Liver (tissue), 3 donors: ENCODE results near the gene C4orf54.

ENCODE experiments used
- EGR1 ChIP-seq, 2 donors: IDR thresholded peaks; 2 replicates each; pipeline ENCODE4 v1.6.1; 2016 to 2018; ENCODE audit warnings: antibody characterized with exemption in 2 of 2, low read depth in 2 of 2
- FOXA1 ChIP-seq: IDR thresholded peaks from 2 replicates; pipeline ENCODE4 v1.6.1; 2016; ENCODE audit warnings: antibody characterized with exemption
- FOXA2 ChIP-seq: IDR thresholded peaks from 2 replicates; pipeline ENCODE4 v1.6.1; 2016; ENCODE audit warnings: antibody characterized with exemption
- GABPA ChIP-seq, 2 donors: IDR thresholded peaks in 1 of 2; conservative IDR thresholded peaks in 1 of 2; 2 replicates each; pipeline ENCODE4 v1.6.1; 2016; ENCODE audit warnings: antibody characterized with exemption in 2 of 2, mild to moderate bottlenecking in 1 of 2, moderate library complexity in 1 of 2
- HNF4A ChIP-seq, 2 donors: conservative IDR thresholded peaks; 2 replicates each; pipeline ENCODE4 v1.6.1; 2016; ENCODE audit warnings: antibody characterized with exemption in 2 of 2, mild to moderate bottlenecking in 2 of 2
- JUND ChIP-seq, 2 donors: IDR thresholded peaks; 2 replicates each; pipeline ENCODE4 v1.6.1; 2016; ENCODE audit warnings: antibody characterized with exemption in 2 of 2
- RAD21 ChIP-seq, 2 donors: IDR thresholded peaks; 2 replicates each; pipeline ENCODE4 v1.6.1; 2016; ENCODE audit warnings: antibody characterized with exemption in 2 of 2, mild to moderate bottlenecking in 2 of 2
- RXRA ChIP-seq, 2 donors: IDR thresholded peaks; 2 replicates each; pipeline ENCODE4 v1.6.1; 2017 to 2018; ENCODE audit warnings: antibody characterized with exemption in 2 of 2, mild to moderate bottlenecking in 1 of 2
- SP1 ChIP-seq: IDR thresholded peaks from 2 replicates; pipeline ENCODE4 v1.6.1; 2018; ENCODE audit warnings: antibody characterized with exemption, mild to moderate bottlenecking
- TAF1 ChIP-seq: conservative IDR thresholded peaks from 2 replicates; pipeline ENCODE4 v1.6.1; 2016; ENCODE audit warnings: antibody characterized with exemption, mild to moderate bottlenecking
- YY1 ChIP-seq: IDR thresholded peaks from 2 replicates; pipeline ENCODE4 v1.6.1; 2016; ENCODE audit warnings: antibody characterized with exemption, mild to moderate bottlenecking
- TF ChIP-seq, protein P1 (sequence below): fragments of 150-350 bp; IDR thresholded peaks from 2 replicates; pipeline ENCODE4 v1.5.1; 2017; ENCODE audit warnings: improper control_type of control experiment, low read depth, low read length; ENCODE audit not compliant: missing input control
- TF ChIP-seq, protein P2 (sequence below): IDR thresholded peaks from 2 replicates; pipeline ENCODE4 v1.6.1; 2016; ENCODE audit warnings: antibody characterized with exemption
- donor health status: healthy.
- donor health status: healthy.

DNA sequence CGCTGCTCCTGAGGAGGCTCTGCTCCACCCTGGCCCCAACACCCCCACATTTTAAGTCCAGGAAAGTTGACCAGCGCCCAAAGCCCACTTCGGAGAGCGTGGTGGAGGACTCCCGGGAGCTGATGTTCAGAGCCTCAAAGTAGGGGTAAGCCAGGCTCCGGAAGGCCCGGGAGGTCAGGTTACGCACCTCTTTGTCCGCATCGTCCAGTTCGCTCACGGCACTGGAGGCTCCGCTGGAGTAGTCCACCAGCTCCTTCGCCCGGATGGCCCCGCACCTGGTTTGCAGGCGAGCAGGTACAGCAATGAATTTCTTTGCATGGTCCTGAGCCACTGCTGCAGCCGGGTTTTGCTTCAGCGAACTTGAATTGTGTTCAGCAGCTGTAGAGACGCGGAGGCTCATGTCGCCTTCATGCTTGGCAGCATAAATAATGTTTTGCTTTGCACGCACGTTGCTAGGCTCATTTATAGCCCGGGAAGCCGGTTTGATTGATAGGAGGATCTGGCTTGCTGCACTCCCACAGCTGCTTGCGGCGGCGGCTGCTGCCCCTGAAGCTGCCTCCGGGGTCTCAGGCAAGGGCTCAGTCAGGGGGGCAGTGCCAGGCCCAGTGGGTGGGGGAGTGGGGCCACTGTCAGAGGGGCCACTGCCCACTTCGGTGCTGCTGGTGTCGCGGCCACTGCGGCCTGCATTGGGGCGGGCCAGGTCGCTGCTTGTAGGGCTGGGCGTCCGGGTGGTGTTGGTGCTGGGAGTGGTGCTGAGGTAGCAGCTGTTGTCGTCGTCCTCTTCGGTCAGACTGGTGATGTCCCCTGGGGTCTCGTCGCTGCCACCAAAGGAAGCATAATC is 4.8 kb downstream of the C4orf54 start:
- TF ChIP-seq, protein P1, sequence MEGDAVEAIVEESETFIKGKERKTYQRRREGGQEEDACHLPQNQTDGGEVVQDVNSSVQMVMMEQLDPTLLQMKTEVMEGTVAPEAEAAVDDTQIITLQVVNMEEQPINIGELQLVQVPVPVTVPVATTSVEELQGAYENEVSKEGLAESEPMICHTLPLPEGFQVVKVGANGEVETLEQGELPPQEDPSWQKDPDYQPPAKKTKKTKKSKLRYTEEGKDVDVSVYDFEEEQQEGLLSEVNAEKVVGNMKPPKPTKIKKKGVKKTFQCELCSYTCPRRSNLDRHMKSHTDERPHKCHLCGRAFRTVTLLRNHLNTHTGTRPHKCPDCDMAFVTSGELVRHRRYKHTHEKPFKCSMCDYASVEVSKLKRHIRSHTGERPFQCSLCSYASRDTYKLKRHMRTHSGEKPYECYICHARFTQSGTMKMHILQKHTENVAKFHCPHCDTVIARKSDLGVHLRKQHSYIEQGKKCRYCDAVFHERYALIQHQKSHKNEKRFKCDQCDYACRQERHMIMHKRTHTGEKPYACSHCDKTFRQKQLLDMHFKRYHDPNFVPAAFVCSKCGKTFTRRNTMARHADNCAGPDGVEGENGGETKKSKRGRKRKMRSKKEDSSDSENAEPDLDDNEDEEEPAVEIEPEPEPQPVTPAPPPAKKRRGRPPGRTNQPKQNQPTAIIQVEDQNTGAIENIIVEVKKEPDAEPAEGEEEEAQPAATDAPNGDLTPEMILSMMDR = no peak
- TF ChIP-seq TAF1 = no peak
- TF ChIP-seq GABPA (IDR thresholded peaks at IDR 0.05 in 1 of 2, conservative IDR thresholded peaks at IDR 0.05 in 1 of 2) = no peak
- TF ChIP-seq, protein P2, sequence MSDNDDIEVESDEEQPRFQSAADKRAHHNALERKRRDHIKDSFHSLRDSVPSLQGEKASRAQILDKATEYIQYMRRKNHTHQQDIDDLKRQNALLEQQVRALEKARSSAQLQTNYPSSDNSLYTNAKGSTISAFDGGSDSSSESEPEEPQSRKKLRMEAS = no peak
- TF ChIP-seq SP1 = no peak
- no peak for TF ChIP-seq EGR1 (IDR thresholded peaks at IDR 0.05; ENCODE audit: low read depth in 2 of 2)
- no peak for TF ChIP-seq YY1
- TF ChIP-seq FOXA1 = no peak
- no peak for TF ChIP-seq RAD21 (IDR thresholded peaks at IDR 0.05)
- no peak for TF ChIP-seq HNF4A (conservative IDR thresholded peaks at IDR 0.05)
- TF ChIP-seq FOXA2 = no peak
- no peak for TF ChIP-seq JUND (IDR thresholded peaks at IDR 0.05)
- no peak for TF ChIP-seq RXRA (IDR thresholded peaks at IDR 0.05)
